ENCODE data around the gene NLGN2.

NLGN2 gene

DNA sequence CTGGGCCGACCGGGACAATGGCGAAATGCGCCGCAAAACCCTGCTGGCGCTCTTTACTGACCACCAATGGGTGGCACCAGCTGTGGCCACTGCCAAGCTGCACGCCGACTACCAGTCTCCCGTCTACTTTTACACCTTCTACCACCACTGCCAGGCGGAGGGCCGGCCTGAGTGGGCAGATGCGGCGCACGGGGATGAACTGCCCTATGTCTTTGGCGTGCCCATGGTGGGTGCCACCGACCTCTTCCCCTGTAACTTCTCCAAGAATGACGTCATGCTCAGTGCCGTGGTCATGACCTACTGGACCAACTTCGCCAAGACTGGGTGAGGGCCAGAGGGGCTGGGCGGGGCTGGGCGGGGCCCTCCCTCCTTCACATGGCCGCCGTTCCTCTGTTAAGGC, 8.1 kb downstream of the NLGN2 start:
- H3K4me1 ChIP-seq (ENCODE audit: control insufficient read depth, insufficient read depth, low read length, poor library complexity, severe bottlenecking), result peaks cover 9% of the 10 kb centered on the region
- H3K9me3 ChIP-seq (ENCODE audit: control insufficient read depth, low read length), result no peaks in the 10 kb centered on the region
- peaks cover 26% of the 10 kb centered on the region for H3K36me3 ChIP-seq (ENCODE audit: control insufficient read depth, insufficient read depth, low read length)
- H3K4me3 ChIP-seq (ENCODE audit: extremely low read depth, insufficient read depth, low read length, poor library complexity, severe bottlenecking), result no peak overlapping the region
- 95 to 96% methylated on average over 16 to 22 of the region's 23 CpGs for WGBS, 2 experiments (ENCODE audit: insufficient coverage in 2 of 2)
- H3K27ac ChIP-seq (ENCODE audit: low read depth, low read length, severe bottlenecking), result no peak overlapping the region

GRCh38 chr17:7416323-7416722, 8.7 kb downstream of the NLGN2 start:
- Histone ChIP-seq H3K4me3 (ENCODE audit: extremely low read depth, insufficient read depth, low read length, poor library complexity, severe bottlenecking) (no peak overlapping the region), H3K9me3 (ENCODE audit: control insufficient read depth, low read length) (no peaks in the 10 kb centered on the region), H3K27ac (ENCODE audit: low read depth, low read length, severe bottlenecking) (no peak overlapping the region), H3K36me3 (ENCODE audit: control insufficient read depth, insufficient read depth, low read length) (peaks cover 22% of the 10 kb centered on the region), H3K4me1 (ENCODE audit: control insufficient read depth, insufficient read depth, low read length, poor library complexity, severe bottlenecking) (peaks cover 9% of the 10 kb centered on the region)
- WGBS, 2 experiments (ENCODE audit: insufficient coverage in 2 of 2), result 85 to 89% methylated on average over 4 of the region's 6 CpGs

GRCh38 chr17:7417056-7417655, 9.5 kb downstream of the NLGN2 start:
- H3K27ac ChIP-seq (ENCODE audit: low read depth, low read length, severe bottlenecking), result no peak overlapping the region
- H3K9me3 ChIP-seq (ENCODE audit: control insufficient read depth, low read length), result no peaks in the 10 kb centered on the region
- peaks cover 18% of the 10 kb centered on the region for H3K36me3 ChIP-seq (ENCODE audit: control insufficient read depth, insufficient read depth, low read length)
- H3K4me1 ChIP-seq (ENCODE audit: control insufficient read depth, insufficient read depth, low read length, poor library complexity, severe bottlenecking), result peaks cover 9% of the 10 kb centered on the region
- no peak overlapping the region for H3K4me3 ChIP-seq (ENCODE audit: extremely low read depth, insufficient read depth, low read length, poor library complexity, severe bottlenecking)
- WGBS, 2 experiments (ENCODE audit: insufficient coverage in 2 of 2), result 92 to 96% methylated on average over 35 to 39 of the region's 54 CpGs

DNA sequence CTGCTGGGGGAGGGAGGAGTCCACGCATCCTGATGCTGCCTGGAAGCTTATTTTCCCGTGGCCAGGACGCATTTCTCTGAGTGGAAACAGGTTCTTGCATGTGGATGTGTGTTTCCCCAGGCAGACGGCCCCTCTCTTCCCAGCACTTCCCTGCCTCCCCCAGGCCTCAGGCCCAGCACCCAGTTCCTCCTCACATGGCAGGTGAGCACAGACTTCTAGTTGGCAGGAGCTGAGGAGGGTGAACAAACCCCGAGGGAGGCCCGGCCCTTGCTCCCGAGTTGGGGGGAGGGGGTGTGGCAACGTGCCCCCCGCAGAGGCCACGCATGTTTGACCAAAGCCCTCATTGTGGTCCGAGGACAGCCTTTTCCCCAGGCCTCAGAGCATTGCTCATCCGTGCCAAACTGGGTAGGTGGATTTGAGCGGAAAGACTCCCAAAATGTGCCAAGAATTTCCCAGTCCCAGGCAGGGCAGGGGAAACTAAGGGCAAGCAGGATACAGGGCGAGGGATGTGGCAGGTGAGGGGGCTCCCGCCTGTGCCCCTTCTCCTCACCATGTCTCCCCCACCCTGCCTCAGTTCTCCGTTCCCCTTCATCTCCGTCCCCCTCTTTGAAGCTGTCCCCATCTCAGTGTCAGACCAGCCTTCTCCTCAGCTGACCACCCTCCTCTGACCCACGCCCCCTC, 11.0 kb downstream of the NLGN2 start:
- no peaks in the 10 kb centered on the region for H3K9me3 ChIP-seq (ENCODE audit: control insufficient read depth, low read length)
- peaks cover 18% of the 10 kb centered on the region for H3K36me3 ChIP-seq (ENCODE audit: control insufficient read depth, insufficient read depth, low read length)
- 61 to 73% methylated on average over 9 of the region's 18 CpGs for WGBS, 2 experiments (ENCODE audit: insufficient coverage in 2 of 2)
- H3K27ac ChIP-seq (ENCODE audit: low read depth, low read length, severe bottlenecking), result peak overlapping the region; percentile 23
- no peak overlapping the region for H3K4me3 ChIP-seq (ENCODE audit: extremely low read depth, insufficient read depth, low read length, poor library complexity, severe bottlenecking)
- peaks cover 5% of the 10 kb centered on the region for H3K4me1 ChIP-seq (ENCODE audit: control insufficient read depth, insufficient read depth, low read length, poor library complexity, severe bottlenecking)

DNA sequence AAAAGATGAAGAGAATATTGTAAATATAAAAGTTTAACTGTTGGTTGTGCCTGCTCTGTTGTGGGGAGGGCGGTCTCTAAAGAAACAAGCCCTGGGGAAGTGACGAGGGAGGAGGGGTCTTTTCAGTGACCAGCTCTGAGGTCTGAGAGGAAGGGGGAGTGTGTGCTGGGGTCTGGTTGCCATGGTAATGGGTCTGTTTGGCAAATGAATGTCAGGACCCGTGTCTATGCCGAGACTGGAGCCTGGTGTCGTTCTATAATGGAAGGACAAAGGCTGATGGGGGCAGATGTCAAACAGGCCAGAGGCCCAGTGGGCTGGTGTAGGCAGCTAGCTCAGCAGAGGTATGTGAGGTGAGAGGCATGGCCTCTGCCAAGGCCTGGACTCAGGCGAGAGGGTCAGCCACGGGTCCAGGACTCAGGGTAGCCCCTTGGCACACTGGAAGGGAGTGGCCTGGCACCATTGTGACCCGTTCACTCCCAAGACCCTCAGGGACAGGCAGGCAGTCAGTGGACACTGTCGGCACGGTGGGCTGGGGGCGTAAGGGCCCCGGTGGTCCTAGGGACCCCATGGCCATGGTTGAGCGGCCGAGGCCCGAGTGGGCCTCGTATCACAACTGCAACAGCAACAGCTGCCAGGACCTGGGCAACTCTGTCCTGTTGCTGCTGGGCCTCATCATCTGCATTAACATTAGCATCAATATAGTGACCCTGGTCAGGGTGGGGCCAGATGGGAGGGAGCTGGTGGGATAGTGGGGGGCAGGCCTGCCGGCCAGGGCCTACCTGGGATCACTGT, 12.4 kb downstream of the NLGN2 start, which contains the start of gene SPEM1:
Gene SPEM1, plus strand, starts transcription at position 506 of the 792 bp plus-strand sequence. Its CDS starts 61 bp downstream, at position 567.
- peaks cover 9% of the 10 kb centered on the region for H3K36me3 ChIP-seq (ENCODE audit: control insufficient read depth, insufficient read depth, low read length)
- 76 to 89% methylated on average over 11 to 16 of the region's 17 CpGs for WGBS, 2 experiments (ENCODE audit: insufficient coverage in 2 of 2)
- H3K9me3 ChIP-seq (ENCODE audit: control insufficient read depth, low read length), result no peaks in the 10 kb centered on the region
- H3K27ac ChIP-seq (ENCODE audit: low read depth, low read length, severe bottlenecking), result peak within 1 kb of the TSS; percentile 87
- H3K4me1 ChIP-seq (ENCODE audit: control insufficient read depth, insufficient read depth, low read length, poor library complexity, severe bottlenecking), result peaks cover 5% of the 10 kb centered on the region
- H3K4me3 ChIP-seq (ENCODE audit: extremely low read depth, insufficient read depth, low read length, poor library complexity, severe bottlenecking), result no peak within 1 kb of the TSS

DNA sequence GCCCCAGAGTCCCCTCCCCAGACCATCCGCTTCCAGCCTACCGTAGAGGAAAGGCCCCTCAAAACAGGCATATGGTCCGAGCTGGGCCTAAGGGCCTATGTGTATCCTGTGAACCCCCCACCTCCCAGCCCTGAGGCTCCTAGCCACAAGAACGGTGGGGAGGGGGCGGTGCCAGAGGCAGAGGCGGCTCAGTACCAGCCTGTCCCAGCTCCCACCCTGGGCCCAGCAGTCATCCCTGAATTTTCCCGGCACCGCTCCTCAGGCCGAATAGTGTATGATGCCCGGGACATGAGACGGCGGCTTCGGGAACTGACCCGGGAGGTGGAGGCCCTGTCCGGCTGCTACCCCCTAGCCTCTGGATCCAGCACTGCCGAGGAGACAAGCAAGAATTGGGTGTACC, 13.5 kb downstream of the NLGN2 start:
- no peak overlapping the region for H3K27ac ChIP-seq (ENCODE audit: low read depth, low read length, severe bottlenecking)
- H3K4me1 ChIP-seq (ENCODE audit: control insufficient read depth, insufficient read depth, low read length, poor library complexity, severe bottlenecking), result peaks cover 5% of the 10 kb centered on the region
- no peaks in the 10 kb centered on the region for H3K36me3 ChIP-seq (ENCODE audit: control insufficient read depth, insufficient read depth, low read length)
- H3K4me3 ChIP-seq (ENCODE audit: extremely low read depth, insufficient read depth, low read length, poor library complexity, severe bottlenecking), result no peak overlapping the region
- H3K9me3 ChIP-seq (ENCODE audit: control insufficient read depth, low read length), result no peaks in the 10 kb centered on the region
- 92 to 94% methylated on average over 13 to 15 of the region's 16 CpGs for WGBS, 2 experiments (ENCODE audit: insufficient coverage in 2 of 2)

DNA sequence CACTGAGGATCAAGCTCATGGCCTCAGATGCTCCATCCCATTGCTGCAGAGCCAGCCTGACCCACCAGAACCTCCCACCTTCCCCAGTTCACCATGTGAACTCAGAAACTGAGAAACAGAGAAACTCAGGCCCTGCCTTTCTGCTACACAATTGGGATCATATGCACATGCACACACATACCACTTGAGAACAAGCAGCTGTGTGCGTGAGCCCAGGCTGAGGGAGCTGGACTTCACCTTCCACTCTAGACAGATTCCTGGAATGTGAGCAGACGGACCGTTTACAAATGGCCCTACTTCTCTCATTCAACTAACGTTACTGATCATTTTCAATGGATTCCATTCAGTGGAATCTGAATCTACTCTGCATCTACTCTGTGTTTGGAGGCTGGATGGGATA, 16.0 kb downstream of the NLGN2 start:
- peaks cover 5% of the 10 kb centered on the region for H3K4me1 ChIP-seq (ENCODE audit: control insufficient read depth, insufficient read depth, low read length, poor library complexity, severe bottlenecking)
- no peak overlapping the region for H3K4me3 ChIP-seq (ENCODE audit: extremely low read depth, insufficient read depth, low read length, poor library complexity, severe bottlenecking)
- WGBS, 2 experiments (ENCODE audit: insufficient coverage in 2 of 2), result 92 to 100% methylated on average over 3 to 4 of the region's 4 CpGs
- H3K36me3 ChIP-seq (ENCODE audit: control insufficient read depth, insufficient read depth, low read length), result no peaks in the 10 kb centered on the region
- H3K9me3 ChIP-seq (ENCODE audit: control insufficient read depth, low read length), result no peaks in the 10 kb centered on the region
- no peak overlapping the region for H3K27ac ChIP-seq (ENCODE audit: low read depth, low read length, severe bottlenecking)

DNA sequence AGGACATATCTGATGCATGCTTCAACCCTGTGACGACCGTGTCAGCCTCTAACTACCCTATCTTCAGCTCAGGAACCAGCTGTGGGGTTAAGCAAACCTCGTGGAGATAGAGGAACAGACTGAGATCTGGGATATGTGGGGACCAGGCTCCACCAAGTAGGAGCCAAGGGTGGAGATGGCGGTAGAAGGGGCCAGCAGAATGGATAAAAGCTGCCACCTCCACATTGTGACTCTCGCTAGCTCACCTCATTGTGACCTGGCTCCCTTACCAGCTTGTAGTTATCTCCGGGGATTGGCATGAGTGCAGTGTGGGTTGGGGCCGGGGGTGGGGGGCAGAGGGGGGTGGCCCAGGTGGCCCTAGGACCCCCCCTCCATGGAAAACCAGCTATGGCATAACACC, 17.7 kb downstream of the NLGN2 start, which contains the start of gene SPEM2:
Gene SPEM2, plus strand, starts transcription at position 301 of the 400 bp plus-strand sequence. Its CDS starts 73 bp downstream, at position 374.
- 93 to 95% methylated on average over 4 to 5 of the region's 7 CpGs for WGBS, 2 experiments (ENCODE audit: insufficient coverage in 2 of 2)
- H3K36me3 ChIP-seq (ENCODE audit: control insufficient read depth, insufficient read depth, low read length), result no peaks in the 10 kb centered on the region
- H3K4me3 ChIP-seq (ENCODE audit: extremely low read depth, insufficient read depth, low read length, poor library complexity, severe bottlenecking), result no peak within 1 kb of the TSS
- H3K27ac ChIP-seq (ENCODE audit: low read depth, low read length, severe bottlenecking), result no peak within 1 kb of the TSS
- no peaks in the 10 kb centered on the region for H3K9me3 ChIP-seq (ENCODE audit: control insufficient read depth, low read length)
- H3K4me1 ChIP-seq (ENCODE audit: control insufficient read depth, insufficient read depth, low read length, poor library complexity, severe bottlenecking), result no peaks in the 10 kb centered on the region

GRCh38 chr17:7425756-7426155, 18.1 kb downstream of the NLGN2 start:
- Histone ChIP-seq H3K4me3 (ENCODE audit: extremely low read depth, insufficient read depth, low read length, poor library complexity, severe bottlenecking) (no peak overlapping the region), H3K4me1 (ENCODE audit: control insufficient read depth, insufficient read depth, low read length, poor library complexity, severe bottlenecking) (no peaks in the 10 kb centered on the region), H3K27ac (ENCODE audit: low read depth, low read length, severe bottlenecking) (no peak overlapping the region), H3K9me3 (ENCODE audit: control insufficient read depth, low read length) (no peaks in the 10 kb centered on the region), H3K36me3 (ENCODE audit: control insufficient read depth, insufficient read depth, low read length) (no peaks in the 10 kb centered on the region)
- 71 to 82% methylated on average over 3 to 4 of the region's 8 CpGs for WGBS, 2 experiments (ENCODE audit: insufficient coverage in 2 of 2)

DNA sequence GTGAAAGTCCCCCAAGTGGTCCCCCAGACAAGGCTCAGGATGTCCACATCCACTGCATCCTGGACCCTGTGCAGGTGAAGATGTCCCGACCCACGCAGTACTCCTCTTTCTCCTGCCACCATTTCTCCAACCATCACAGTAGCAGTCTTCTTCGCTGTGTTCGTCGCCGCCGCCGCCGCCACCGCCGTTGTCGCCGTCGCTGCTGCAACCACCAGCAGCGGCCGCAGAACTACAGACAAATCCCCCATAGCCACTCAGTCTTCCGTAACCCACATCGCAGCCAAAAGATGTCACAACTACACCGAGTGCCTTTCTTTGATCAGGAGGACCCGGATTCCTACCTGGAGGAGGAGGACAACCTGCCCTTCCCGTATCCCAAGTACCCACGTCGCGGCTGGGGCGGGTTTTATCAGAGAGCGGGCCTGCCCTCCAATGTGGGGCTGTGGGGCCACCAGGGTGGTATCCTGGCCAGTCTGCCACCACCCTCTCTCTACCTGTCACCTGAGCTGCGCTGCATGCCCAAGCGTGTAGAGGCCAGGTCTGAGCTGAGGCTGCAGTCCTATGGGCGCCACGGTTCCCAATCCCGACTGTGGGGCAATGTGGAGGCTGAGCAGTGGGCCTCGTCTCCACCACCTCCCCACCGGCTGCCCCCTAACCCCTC, 18.7 kb downstream of the NLGN2 start:
- no peaks in the 10 kb centered on the region for H3K9me3 ChIP-seq (ENCODE audit: control insufficient read depth, low read length)
- no peak overlapping the region for H3K27ac ChIP-seq (ENCODE audit: low read depth, low read length, severe bottlenecking)
- H3K36me3 ChIP-seq (ENCODE audit: control insufficient read depth, insufficient read depth, low read length), result no peaks in the 10 kb centered on the region
- WGBS, 2 experiments (ENCODE audit: insufficient coverage in 2 of 2), result 94 to 96% methylated on average over 33 of the region's 33 CpGs
- no peak overlapping the region for H3K4me3 ChIP-seq (ENCODE audit: extremely low read depth, insufficient read depth, low read length, poor library complexity, severe bottlenecking)
- no peaks in the 10 kb centered on the region for H3K4me1 ChIP-seq (ENCODE audit: control insufficient read depth, insufficient read depth, low read length, poor library complexity, severe bottlenecking)
